CD4-positive, alpha-beta T cell treated with Interleukin-2 at 100 ng/mL for 4 hours (primary cell): Measurements from ENCODE around the gene PTPRS.
"Not testable (repeated sequence)": the region's sequence is repeated elsewhere in the genome, so short reads cannot be mapped to it uniquely, and the experiment has no call there.

Experiments
- DNase-seq: peaks from one replicate; pipeline ENCODE4 v3.0.0-alpha.2; 2020; ENCODE audit warnings: low spot score

The PTPRS gene

DNA sequence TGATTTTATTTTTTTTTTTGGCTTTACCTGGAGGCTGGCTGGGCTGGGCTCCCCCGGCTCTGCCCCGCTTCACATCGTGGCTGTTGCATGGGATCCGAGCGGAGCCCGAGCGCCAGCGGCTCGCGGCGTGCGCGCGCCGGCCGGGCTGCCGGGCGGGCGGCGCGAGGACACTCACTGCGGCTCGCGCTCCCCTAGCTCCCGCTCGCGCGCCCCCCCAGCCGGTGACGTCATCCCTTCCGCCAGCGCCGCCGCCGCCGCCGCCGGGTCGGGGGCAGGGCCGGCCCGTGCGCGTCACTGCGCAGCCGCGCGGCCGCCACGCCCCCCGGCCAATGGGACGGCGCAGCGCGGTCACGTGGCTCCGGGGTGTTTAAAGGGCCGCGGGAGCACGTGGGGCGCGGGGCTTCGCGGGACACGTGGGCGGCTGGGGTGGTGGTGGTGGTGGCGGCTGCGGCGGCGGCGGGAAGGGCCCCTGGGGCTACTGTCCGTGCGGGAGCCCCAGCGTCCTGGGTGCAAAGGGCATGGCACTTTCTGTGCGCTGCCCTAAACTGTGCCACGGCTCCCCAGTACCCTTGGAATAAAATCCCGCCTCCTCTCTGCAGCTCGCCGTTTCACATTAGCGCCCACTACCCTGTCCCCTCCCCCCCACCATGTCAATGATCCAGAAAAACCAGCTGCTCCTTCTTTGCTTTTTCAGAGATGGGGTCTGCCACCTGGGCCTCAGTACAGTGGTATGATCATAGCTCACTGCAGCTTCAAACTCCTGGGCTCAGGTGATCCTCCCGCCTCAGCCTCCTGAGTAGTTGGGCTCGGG is at the start of gene PTPRS:
TSS of gene PTPRS (minus strand) at position 176 of the 811 bp plus-strand sequence. CDS start 54,672 bp downstream, outside the sequence.
- DNase-seq: peak; percentile 35

DNA sequence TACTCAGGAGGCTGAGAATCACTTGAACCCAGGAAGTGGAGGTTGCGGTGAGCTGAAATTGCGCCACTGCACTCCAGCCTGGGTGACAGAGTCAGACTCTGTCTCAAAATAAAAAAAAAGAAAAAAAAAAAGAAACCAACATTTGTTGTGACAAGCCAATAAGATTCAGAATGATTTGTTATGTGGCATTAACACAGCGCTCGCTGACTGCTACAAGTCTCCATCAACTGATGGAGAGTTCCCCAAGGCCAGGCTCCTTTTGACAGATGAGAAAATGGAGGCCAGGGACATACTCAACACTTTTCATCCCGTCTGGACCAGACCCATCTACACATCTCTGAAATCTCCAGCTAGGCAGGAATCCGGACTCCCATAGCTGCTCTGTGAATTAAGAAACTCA is 48.7 kb upstream of the PTPRS start:
- no peak for DNase-seq

DNA sequence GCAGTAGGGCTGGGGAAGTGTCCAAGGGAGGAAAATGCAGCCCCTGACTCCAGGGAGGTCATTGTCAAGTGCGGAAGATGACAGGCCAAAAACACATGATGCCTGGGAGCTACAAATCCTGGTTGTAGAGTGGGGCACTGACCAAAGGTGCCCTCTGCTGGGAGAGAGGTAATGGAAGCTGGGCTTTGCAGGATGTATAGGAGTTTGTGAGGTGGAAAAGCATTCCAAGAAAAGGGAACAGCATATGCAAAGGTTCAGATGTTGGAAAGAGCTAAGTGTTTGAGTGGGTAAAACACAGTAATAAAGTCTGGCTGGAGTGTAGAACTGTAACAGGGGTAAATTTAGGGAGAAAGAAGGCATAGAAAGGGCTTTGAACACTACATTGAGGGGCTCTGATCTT is 46.9 kb upstream of the PTPRS start:
- DNase-seq: no peak

DNA sequence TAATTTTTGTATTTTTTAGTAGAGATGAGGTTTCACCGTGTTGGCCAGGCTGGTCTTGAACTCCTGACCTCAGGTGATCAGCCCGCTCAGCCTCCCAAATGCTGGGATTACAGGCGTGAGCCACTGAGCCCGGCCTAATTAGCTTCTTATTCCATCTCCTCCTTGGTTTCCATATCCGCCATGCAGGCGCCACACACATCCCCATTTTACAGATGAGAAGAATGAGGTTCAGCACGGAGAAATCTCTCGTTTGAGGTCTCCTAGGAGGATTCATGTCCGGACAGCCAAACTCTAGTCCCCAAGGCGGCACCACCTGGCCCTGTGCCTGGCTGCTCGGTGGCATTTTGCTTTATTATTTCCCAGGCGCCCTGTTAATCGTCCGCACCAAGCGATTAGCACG is 46.2 kb upstream of the PTPRS start:
- DNase-seq: no peak

DNA sequence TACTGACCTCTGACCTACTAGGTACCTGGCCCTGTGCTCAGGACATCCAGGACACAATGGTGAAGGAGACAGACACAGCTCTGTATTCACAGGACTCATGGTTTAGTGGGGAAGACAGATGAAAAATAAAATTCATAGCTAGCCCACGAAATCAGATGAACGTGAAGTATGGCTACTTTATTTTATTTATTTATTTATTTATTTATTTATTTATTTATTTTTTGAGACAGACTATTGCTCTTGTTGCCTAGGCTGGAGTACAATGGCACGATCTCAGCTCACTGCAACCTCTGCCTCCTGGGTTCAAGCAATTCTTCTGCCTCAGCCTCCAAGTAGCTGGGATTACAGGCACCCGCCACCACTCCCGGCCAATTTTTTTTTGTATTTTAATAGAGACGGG is 40.6 kb upstream of the PTPRS start:
- not testable (repeated sequence) for DNase-seq

DNA sequence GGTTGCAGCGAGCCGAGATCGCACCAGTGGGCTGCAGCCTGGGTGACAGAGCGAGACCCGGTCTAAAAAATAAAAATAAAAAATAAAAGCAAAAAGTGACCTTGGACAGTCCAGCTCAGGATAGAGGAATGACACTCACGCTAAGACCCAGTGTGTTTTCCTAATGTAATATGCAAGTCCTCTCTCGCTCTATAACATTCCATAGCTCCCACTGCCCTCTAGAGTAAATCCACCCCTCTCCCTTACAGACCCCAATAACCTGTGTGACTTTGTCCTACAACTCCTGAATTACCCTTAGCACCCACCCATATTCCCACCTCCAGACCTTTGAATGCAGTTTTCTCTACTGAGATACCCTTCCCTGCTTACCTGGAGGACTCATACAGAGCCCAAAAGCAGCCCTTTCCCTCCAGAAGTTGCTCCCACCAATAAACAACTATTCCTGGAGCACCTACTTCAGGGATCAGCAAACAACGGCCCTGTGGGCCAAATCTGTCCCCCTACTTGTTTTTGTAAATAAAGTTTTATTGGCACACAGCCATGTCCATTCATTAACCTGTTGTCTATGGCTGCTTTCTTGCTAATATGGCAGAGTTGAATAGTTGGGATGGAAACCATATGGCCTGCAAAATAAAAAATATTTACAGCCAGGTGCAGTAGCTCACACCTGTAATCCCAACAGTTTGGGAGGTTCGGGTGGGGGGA is 39.8 kb upstream of the PTPRS start:
- DNase-seq: no peak

DNA sequence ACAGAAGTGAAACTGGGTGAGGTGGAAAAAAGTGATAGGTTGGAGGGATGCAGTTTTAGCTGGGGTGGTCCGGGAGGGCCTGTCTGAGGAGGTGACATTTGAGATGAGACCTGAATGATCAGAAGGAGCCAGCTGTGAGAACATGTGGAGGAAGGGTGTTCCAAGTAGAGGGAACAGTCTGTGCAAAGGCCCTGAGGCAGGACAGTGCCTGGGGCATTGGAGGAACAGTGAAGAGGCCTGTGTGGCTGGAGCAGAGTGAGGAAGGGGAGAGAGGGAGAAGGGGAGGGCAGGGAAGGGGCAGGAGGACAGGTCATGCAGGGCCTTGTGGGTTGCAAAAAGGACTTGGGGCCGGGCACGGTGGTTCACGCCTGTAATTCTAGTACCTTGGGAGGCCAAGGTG is 36.3 kb upstream of the PTPRS start:
- no peak for DNase-seq

DNA sequence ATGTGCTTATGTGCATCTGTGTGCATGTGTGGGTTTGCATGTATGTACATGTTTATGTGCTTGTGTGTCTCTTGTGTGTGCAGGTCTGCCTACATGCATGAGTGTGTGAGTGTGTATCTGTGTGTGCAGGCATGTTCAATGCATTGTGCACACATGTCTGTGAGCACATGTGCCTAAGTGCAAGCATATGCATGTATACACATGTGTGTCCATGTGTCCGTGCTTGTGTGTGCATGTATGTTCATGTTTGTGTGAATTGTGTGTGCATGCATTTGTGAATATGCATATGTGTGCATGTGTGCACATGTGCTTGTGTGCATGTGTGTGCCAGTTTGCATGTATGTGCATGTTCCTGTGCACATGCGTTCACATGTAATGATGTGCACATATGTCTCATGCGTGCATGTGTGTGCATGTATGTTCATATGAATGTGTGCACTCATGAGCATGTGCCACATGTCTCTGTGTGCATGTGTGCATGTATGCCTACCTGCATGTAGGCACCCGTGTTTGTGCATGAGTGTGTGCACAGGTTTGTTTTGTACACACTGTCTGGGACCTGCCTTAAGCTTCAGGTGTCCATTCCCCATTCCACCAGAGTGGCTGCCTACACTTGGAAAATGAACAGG is 32.1 kb upstream of the PTPRS start:
- DNase-seq: no peak

DNA sequence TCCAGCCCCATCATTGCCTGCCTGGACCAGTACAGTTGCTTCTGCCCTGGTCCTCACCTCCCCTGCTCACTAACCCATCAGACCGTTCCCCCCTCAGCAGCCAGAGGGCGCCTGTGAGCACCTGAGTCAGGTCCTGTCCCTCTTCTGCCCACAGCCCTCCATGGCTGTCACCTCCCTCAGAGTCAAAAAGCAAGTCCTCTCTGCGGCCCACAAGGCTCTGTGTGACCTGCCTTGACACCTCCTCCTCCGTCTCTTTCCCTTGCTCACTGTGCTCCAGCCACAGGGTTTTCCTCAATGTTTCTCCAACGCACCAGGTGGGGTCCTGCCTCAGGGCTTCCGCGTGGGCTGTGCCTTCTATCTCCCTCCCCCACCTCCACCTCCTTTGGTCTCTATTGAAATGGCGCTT is 29.4 kb upstream of the PTPRS start:
- DNase-seq: peak; percentile 5

DNA sequence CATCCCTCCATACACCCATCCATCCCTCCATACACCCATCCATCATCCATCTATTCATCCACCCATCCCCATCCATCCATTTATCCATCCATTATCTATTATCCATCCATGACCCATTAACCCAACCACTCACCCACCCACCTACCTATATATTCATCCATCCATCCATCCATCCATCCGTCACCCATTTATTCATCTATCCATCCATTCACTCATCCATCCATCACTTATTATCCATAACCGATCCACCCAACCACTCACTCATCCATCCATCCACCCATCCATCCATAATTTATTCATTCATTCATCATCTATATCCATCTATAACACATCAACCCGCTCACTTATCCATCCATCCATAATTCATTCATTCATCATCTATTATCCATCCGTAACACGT is 28.7 kb upstream of the PTPRS start:
- DNase-seq: no peak

DNA sequence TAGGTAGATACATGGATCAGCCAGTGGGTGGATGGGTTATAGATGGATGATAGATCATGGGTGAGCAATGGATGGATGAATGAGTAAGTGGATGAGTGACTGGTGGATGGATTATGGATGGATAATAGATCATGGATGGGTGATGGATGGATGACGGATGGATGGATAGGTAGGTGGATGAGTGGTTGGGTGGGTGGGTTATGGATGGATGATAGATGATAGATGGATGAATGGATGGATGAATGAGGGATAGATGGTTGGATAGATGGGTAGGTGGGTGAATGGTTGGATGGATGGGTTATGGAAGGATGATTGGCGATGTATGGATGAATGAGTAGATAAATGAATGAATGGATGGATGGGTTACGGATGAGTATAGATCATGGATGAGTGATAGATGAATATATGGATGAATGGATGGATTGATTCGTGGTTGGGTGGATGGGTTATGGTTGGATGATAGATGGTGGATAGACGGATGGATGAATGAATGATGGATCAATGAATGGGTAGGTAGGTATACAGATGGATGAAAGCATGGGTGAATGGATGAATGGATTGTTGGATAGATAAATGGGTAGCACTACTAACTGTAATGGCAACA is 27.0 kb upstream of the PTPRS start:
- no peak for DNase-seq

DNA sequence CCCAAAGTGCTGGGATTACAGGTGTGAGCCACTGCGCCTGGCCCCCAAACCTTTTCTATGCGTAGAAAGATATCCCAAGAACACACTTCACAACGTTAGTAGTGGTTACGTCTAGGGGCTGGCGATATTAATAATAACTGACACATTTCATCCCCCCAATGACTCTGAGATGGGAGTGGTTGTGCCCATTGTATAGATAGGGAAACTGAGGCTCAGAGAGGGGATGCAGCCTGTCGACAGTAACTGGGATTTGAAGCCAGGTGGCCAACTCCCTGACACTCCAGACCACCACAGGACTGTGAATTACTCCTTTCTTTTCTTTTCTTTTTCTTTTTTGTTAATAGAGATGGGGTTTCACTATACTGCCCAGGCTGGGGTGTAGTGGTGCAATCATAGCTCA is 25.3 kb upstream of the PTPRS start:
- no peak for DNase-seq

DNA sequence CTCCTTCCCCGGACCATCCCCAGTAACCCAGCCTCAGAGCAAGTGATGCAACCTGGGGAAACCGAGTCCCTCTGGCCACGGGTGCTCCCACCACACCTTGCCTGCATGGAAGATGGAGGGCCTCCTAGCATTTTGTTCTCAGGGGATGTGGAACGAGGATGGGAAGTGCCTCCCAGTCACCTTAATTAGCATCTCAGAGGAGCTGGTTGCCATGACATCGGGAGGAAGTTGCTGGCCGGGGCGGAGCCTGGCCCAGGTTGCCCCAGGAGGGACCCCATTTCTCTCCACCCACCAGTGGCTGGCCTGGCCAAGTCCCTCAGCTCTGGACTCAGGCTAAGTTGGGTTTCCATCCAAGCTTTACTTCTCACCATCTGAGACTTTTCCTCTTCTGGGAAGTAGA is 24.1 kb upstream of the PTPRS start:
- DNase-seq: no peak

DNA sequence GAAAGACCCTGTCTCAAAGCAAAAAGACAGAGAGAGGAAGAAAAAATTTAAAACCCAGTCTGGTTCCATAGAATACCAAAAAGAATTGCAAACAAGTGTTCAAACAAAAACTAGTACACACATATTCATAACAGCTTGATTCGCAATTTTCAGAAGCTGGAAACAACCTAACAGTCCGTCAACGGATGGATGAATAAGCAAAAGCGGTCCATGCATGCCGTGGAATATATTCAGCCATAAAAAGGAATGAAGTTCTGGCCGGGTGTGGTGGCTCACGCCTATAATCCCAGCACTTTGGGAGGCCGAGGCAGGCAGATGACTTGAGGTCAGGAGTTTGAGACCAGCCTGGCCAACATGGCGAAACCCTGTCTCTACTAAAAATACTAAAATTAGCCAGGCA is 21.2 kb upstream of the PTPRS start:
- not testable (repeated sequence) for DNase-seq

DNA sequence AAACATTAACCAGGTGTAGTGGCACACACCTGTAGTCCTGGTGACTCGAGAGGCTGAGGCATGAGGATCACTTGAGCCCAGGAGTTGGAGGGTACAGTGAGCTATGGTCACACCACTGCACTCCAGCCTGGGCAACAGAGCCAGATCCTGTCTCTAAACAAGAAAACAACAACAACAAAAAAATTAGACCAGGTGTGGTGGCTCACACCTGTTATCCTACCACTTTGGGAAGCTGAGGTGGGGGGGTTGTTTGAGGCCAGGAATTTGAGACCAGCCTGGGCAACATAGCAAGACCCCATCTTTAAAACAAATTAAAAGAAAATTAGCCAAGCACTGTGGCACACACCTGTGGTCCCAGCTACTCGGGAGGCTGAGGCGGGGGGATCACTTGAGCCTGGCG is 20.8 kb upstream of the PTPRS start:
- no peak for DNase-seq

DNA sequence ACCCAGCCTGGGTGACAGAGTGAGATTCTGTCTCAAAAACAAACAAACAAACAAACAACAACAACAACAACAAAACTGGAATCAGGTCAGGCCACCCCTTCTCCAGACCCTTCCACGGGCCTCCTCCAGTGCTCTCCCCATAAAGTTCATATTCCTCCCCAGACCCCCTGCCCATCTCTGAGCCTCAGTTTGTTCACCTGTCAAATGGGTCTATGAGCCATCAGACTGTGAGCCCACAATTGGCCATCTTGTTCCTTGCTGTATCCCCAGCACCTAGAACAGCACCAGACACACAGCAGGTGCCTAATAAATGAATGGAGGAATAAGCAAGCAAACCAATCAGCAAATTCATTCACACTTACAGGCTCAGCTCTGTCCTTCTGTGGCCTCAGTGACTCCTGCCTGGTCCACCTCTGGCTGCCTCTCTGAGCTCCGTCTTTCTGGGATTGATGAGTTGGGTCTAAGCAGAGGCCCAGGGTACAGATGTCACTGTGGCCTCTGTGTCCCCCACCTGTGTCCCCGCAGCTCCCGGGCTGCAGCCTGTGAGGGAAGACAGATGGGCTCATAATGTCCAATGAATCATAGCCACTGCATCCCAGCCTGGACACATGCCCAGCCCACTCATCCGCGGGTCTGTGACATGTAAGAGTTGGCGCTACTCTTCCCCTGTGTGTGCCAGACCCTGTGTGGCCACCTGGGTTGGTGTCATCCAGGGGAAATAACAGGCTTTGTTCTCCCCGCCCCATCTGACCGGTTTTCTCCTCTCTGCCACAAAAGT is 19.6 kb upstream of the PTPRS start:
- no peak for DNase-seq

DNA sequence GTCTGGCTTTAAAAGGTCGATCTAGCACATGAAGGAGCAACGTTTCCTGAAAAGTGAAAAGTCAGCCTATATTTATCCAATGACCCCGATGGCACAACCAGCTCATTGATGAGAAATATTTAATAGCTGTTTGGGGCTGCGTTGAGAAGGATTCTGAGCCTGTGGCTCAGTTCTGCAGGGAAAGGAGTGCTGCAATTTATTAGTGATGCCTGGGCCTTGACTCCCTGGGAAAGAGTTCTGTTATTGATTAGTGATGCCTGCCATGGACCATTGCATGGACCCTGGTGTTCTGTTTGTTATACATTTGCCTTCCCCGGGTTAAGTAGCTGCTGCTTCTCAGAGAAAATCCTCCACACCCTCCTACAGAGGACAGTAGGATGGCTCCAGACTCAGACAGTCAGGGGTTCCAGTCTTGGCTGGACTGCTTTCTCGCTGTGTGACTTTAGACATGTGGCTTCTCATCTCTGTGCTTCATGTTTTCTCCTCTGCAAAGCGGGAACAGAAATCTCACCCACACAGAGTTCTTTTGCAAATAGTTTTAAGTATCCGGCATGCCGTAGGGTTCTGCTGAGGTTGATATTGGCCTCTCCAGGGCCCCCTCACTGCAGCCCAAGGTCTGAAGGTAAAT is 17.7 kb upstream of the PTPRS start:
- DNase-seq: no peak

DNA sequence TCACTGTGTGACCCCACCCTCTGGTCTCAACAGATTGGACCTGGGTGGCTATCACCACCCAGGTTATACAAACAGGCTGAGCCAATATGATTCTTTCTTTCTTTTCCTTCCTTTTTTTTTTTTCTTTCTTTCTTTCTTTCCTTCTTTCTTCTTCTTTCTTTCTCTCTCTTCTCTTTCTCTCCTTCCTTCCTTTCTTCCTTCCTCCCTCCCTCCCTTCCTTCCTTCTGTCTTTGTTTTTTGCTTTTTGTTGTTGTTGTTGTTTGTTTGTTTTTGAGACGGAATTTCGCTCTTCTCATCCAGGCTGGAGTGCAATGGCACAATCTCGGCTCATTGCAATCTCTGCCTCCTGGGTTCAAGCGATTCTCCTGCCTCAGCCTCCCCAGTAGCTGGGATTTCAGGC is 17.0 kb upstream of the PTPRS start:
- no peak for DNase-seq

DNA sequence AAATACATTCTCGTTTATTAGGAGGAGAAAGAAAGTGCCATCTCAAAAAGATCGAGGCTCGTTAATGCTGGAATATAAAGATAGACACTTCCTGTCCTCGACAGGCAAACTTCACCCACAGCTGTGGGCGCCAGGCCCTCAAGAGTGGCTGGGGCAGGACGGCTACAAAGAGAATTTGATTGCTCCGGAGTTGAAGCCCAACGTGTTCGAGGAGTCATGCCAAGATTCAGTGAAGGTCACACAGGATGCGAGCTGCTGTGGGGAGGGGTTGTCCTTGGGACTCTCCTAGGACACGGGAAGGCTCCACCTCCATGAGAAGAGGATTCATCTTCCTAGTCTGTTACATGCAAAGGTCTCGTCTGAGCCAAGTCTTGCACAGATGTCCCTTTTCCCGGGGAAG is 16.3 kb upstream of the PTPRS start:
- no peak for DNase-seq

DNA sequence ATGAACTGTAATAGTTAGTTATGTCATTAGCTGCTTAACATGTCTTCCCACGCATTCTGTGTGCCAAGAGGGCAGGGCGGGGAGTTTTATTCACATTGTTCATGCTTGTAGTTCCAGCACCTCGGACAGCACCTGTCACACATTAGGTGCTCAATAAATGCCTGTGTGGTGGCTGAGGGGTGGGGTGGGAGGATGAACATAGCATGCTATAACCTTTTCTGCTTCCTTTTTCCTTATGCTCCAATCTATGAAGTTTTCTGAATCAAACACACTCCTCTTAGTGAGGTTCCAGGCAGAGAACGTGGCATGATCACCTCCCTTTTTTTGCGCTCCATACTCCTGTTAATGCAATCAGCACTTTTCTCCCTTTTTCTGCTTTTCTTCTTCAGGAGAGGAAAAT is 15.8 kb upstream of the PTPRS start:
- DNase-seq: no peak

DNA sequence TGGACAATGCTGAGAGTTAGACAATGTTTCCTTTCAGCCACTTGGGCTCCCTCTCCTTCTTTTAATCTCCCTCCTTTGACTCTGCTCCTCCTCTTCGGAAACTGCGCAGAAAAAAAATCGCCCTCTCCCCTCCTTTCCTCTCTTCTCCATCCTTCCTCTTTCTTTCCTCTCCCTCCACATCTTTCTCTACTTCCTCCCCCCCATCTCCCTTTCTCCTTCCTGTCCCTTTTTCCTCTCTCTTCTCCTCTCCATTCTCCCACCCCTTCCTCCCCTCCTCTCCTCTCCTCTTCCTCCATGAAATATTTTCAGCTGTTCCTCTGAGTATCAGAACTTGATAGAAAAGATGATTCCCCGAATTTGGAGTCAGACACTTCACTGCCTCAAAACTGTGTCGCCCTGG is 15.1 kb upstream of the PTPRS start:
- DNase-seq: no peak

DNA sequence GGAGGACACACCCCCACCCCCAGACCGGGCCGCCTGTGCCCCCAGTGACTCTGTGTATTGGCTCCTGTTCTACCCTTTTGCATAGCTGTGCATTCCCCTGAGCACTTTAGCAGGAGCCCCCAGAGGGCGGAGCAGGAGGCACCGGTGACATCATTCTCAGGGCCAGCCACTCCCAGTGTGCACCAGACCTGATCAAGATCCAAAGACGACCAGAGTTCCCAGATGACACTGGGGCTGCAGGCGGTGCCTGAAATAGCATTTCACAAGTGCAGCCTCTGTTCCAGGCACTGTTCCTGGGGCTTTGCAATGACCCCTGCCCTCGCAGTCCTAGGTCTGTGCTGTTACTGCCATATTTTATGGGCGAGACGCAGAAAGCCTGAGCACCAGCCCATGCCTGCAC is 14.5 kb upstream of the PTPRS start:
- no peak for DNase-seq
